ENCODE data around the gene ASB11.

DNA sequence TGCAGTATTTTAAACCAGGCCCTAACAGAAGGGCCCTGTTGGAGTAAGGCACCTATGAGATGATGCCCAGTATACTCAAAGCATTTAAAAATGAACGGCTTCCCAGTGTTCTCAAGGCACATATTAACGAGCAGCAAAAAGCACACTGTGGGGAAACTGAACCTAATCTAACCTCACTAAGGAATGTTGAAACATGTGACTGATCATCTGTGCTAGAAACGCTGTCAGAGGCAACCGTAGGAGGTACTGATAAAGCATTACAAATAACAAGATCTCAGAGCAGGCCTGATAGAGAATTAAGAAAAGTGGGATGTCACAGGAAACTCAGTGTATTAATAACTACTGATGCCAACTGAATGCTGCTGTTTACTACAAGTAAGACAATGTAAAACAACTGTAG, 69.5 kb downstream of the ASB11 start:
- TF ChIP-seq, protein P1, sequence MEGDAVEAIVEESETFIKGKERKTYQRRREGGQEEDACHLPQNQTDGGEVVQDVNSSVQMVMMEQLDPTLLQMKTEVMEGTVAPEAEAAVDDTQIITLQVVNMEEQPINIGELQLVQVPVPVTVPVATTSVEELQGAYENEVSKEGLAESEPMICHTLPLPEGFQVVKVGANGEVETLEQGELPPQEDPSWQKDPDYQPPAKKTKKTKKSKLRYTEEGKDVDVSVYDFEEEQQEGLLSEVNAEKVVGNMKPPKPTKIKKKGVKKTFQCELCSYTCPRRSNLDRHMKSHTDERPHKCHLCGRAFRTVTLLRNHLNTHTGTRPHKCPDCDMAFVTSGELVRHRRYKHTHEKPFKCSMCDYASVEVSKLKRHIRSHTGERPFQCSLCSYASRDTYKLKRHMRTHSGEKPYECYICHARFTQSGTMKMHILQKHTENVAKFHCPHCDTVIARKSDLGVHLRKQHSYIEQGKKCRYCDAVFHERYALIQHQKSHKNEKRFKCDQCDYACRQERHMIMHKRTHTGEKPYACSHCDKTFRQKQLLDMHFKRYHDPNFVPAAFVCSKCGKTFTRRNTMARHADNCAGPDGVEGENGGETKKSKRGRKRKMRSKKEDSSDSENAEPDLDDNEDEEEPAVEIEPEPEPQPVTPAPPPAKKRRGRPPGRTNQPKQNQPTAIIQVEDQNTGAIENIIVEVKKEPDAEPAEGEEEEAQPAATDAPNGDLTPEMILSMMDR (IDR thresholded peaks at IDR 0.05): no peak
- TF ChIP-seq POLR2A (IDR thresholded peaks at IDR 0.05): no peak
- no peak for TF ChIP-seq EP300 (IDR thresholded peaks at IDR 0.05)
- no peak for TF ChIP-seq POLR2AphosphoS5 (IDR thresholded peaks at IDR 0.05)

All from upper lobe of left lung (tissue), 4 donors.